ENCODE data around the gene DHX30.

- TF ChIP-seq CTCF (IDR thresholded peaks at IDR 0.05) (no peak), POLR2AphosphoS5 (IDR thresholded peaks at IDR 0.05; ENCODE audit: low read depth, low read length) (no peak), REST (IDR thresholded peaks at IDR 0.05; ENCODE audit: insufficient read depth in 1 of 2, low read depth in 2 of 2, low read length in 1 of 2) (no peak)
Observed at GRCh38 chr3:47856669-47857068, 53.7 kb downstream of the DHX30 start.
